ENCODE results near the gene NAA25.
"Not testable (repeated sequence)": the region's sequence is repeated elsewhere in the genome, so short reads cannot be mapped to it uniquely, and the experiment has no call there.

GRCh38 chr12:112009596-112009995 lies 99.0 kb downstream of the NAA25 start:
- not testable (repeated sequence) for TF ChIP-seq CTCF, POLR2A, EP300, POLR2AphosphoS5 (IDR thresholded peaks at IDR 0.05)
